Measurements from ENCODE around the gene ENPP6.

ENPP6 gene

GRCh38 chr4:184252136-184253071 is 34.7 kb upstream of the ENPP6 start:
- no peak overlapping the region for H3K4me3 ChIP-seq (ENCODE audit: low read depth, low read length)
- TF ChIP-seq, protein P1, sequence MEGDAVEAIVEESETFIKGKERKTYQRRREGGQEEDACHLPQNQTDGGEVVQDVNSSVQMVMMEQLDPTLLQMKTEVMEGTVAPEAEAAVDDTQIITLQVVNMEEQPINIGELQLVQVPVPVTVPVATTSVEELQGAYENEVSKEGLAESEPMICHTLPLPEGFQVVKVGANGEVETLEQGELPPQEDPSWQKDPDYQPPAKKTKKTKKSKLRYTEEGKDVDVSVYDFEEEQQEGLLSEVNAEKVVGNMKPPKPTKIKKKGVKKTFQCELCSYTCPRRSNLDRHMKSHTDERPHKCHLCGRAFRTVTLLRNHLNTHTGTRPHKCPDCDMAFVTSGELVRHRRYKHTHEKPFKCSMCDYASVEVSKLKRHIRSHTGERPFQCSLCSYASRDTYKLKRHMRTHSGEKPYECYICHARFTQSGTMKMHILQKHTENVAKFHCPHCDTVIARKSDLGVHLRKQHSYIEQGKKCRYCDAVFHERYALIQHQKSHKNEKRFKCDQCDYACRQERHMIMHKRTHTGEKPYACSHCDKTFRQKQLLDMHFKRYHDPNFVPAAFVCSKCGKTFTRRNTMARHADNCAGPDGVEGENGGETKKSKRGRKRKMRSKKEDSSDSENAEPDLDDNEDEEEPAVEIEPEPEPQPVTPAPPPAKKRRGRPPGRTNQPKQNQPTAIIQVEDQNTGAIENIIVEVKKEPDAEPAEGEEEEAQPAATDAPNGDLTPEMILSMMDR (IDR thresholded peaks at IDR 0.05; ENCODE audit: borderline replicate concordance, insufficient read depth, low read depth, low read length), result no peak

DNA sequence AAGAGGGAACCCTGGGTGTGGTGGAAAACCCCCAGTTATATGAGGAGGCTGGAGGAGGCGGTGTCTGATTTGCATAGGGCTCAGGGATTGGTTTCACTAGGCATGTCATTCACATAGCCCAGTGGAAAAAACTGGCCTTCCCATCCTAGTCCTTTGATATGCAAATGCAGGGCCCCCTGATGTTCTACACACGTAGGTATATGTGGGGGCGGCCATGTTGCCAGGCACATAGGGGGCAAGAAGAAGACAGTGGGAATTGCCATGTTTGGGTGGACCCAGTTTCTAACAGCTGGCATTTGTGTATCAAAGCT is 34.0 kb upstream of the ENPP6 start:
- TF ChIP-seq, protein P1 (IDR thresholded peaks at IDR 0.05; ENCODE audit: borderline replicate concordance, insufficient read depth, low read depth, low read length), result no peak

GRCh38 chr4:184250795-184251669 is 33.4 kb upstream of the ENPP6 start:
- H3K4me3 ChIP-seq (ENCODE audit: low read depth, low read length), result no peak overlapping the region
- TF ChIP-seq, protein P1 (IDR thresholded peaks at IDR 0.05; ENCODE audit: borderline replicate concordance, insufficient read depth, low read depth, low read length), result peak; percentile 34; the same call in 1 of the 2 replicates

More for the DNA sequence above, 34.0 kb upstream of the ENPP6 start:
- no peak overlapping the region for H3K4me3 ChIP-seq (ENCODE audit: low read depth, low read length)

- H3K4me3 ChIP-seq (ENCODE audit: low read depth, low read length), result no peak overlapping the region
- TF ChIP-seq, protein P1 (IDR thresholded peaks at IDR 0.05; ENCODE audit: borderline replicate concordance, insufficient read depth, low read depth, low read length), result no peak
Measured at GRCh38 chr4:184248216-184248615, 30.5 kb upstream of the ENPP6 start.

DNA sequence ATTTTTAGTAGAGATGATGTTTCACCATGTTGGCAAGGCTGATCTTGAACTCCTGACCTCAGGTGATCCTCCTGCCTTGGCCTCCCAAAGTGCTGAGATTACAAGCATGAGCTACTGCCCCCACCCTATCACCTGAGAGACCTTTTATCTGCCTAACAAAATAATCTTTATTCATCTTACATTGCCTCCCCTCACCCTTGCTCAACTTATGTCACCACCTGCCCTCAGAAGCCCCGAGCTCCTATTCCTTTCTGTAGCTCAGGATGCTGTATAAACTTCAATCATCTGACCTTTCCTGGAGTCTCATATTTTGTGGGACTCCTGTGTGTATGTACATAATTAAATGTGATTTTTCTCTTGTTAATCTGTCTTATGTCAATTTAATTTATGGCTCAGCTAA is 29.7 kb upstream of the ENPP6 start:
- no peak overlapping the region for H3K4me3 ChIP-seq (ENCODE audit: low read depth, low read length)
- TF ChIP-seq, protein P1 (IDR thresholded peaks at IDR 0.05; ENCODE audit: borderline replicate concordance, insufficient read depth, low read depth, low read length), result no peak

- TF ChIP-seq, protein P1 (IDR thresholded peaks at IDR 0.05; ENCODE audit: borderline replicate concordance, insufficient read depth, low read depth, low read length), result no peak
- H3K4me3 ChIP-seq (ENCODE audit: low read depth, low read length), result no peak overlapping the region
Measured at GRCh38 chr4:184246426-184246825, 28.8 kb upstream of the ENPP6 start.
